GDM1 (cell line): ENCODE results near the gene ZNF891.

Experiments used
- DNase-seq: peaks from one replicate; lab custom pipeline; 2025; lab: John Stamatoyannopoulos, UW

Gene ZNF891

DNA sequence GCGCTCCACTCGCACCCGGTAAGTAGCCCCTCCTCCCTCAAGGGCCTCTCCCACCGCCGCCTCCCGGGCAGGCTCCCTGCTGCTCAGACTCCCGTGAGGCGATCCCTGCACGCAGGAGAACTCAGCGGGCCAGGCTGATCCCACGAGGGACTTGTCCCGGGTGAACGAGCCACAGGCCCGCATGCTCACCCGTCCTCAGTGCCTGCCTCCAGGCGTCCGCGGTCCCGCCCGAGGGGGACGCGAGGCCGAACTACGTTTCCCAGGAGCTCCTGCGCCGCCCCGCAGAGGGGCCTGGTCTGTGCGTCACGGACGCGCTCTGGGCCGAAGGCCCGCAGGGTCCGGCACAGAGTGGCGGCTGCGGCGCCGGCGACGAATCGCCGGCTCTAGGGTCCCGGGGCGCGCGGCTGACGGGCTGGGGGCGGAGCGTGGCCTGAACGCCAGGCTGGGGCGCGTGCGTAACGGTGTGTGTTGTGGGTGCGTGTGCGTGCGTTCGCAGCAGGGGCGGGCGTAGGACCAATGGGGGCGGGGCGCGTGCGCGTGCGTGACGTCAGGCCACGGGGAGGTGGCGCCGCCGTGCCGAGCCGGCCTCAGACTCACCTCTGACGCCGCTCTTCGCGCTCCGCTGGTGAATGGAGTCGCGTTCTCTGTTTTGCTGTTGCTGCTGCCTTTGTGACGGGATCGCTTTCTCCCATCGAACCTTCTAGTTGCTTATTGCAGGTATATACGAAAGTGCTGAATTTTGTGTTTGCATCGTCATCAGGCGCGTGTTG is at the start of gene ZNF891, which contains the start of gene ZNF10:
TSS of gene ZNF891 (minus strand) at position 237 of the 770 bp plus-strand sequence. CDS start 8,356 bp downstream, outside the sequence.
TSS of gene ZNF10 (plus strand) at position 590 of the 770 bp plus-strand sequence. CDS start 13,866 bp downstream, outside the sequence.
- DNase-seq, result peak; percentile 96

DNA sequence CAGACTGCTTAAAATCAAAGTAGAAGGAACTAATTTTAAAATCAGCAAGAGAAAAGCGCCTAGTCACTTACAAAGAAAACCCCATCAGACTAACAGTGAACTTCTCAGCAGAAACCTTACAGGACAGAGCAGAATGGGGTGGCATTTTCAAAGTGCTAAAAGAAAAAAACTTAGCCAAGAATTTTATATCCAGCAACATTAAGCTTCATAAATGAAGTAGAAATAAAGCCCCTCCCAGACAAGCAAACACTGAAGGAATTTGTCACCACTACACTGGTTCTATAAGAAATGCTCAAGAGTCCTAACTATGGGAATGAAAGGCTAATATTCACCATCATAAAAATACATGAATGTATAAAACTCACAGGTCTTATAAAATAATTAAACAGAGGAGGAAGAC is 44.8 kb upstream of the ZNF891 start:
- DNase-seq, result no peak

DNA sequence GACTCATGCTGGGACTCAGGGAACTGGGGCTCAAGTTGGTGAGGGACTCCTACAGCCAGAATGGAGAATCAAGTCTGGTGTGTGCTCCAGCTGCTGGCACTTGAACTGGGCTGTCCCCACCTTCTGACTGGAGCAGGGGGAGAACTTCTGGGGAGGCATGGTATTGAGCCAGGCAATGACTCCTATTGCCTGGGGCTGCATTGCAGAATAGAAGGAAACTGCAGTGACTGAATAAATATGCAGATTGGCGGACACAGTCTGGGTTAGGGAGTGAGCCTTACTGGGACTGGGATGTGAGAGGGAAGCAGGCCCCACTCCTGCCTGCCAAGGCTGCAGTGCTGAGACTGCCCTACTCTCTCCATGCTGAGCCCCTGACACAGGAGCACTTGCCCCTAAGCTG is 42.4 kb upstream of the ZNF891 start:
- DNase-seq, result no peak

DNA sequence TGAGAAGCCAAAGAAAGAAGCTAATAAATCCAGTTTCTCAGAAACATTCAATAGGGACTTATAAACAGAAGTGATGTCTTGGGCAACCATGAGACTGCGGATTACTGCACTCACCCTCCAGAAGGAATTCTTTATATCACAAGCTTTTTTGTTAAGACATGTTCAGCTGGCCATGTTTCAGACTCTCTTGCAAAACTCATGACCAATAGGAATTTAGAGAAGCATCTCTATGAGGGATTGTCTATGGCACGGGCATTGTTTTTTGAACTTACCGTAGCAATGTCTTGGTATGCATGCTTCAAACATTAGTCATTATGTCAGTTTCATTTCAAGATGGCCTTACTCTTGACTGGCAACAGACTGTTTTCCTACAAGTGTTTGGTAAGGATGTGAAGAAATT is 35.7 kb upstream of the ZNF891 start:
- DNase-seq, result no peak

DNA sequence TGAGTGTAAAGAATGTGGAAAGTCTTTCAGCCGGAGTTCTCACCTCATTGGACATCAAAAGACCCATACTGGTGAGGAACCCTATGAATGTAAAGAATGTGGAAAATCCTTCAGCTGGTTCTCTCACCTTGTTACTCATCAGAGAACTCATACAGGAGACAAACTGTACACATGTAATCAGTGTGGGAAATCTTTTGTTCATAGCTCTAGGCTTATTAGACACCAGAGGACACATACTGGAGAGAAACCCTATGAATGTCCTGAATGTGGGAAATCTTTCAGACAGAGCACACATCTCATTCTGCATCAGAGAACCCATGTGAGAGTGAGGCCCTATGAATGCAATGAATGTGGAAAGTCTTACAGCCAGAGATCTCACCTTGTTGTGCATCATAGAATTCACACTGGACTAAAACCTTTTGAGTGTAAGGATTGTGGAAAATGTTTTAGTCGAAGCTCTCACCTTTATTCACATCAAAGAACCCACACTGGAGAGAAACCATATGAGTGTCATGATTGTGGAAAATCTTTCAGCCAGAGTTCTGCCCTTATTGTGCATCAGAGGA is 26.1 kb upstream of the ZNF891 start:
- DNase-seq, result no peak

DNA sequence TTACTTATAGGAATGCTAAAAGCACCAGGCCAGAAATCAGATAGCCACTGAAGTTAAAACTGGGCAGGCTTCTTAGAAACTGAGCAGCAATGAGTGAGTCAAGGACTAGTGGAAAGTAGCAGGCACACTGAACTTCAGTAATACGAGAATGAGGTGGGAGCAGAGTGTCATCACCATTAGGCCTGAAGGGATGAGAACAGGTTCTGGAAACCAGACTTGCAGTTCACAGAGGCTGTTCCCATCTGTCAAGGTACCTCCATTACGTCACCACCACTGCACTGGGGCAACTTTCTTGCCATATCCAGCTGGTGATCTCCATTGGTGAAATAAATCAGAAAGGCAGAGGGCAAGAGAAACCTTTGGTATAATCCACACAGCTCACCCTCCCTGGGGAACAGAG is 15.9 kb upstream of the ZNF891 start:
- DNase-seq, result no peak

DNA sequence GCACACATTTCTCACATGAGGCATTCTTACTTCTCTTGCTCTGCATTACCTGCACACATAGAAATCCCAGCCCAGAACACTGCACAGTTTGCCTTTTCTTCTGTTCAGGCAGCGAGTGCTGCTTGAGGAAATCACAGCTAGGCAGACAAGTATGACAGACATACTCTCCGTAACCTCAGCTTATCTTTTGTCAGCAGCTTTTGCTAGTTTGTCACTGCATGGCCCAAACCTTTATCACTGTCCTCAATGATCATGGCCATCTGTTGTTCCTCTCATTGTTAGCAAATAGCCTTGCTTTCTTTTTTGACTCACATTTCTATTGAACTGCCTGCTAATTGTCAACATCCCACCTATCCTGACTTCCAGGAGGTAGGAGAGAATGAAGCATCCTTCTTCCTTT is 5.7 kb upstream of the ZNF891 start:
- no peak for DNase-seq

DNA sequence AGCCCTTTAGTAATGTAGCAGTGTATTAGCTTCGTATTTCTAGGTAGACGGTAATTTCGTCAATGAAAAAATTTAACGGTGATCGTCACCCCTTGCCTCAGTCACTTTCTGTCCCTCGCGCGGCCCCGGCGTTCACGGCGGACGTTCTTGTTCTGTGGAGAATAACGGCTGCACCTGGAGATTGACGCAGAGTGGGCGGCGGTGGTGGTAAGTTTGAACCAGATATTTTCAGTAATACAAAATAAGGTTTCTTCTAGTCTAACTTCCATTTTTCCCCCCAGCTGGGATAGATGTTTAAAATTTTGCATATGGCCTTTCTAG is 694 bp upstream of the ZNF891 start:
- no peak for DNase-seq

DNA sequence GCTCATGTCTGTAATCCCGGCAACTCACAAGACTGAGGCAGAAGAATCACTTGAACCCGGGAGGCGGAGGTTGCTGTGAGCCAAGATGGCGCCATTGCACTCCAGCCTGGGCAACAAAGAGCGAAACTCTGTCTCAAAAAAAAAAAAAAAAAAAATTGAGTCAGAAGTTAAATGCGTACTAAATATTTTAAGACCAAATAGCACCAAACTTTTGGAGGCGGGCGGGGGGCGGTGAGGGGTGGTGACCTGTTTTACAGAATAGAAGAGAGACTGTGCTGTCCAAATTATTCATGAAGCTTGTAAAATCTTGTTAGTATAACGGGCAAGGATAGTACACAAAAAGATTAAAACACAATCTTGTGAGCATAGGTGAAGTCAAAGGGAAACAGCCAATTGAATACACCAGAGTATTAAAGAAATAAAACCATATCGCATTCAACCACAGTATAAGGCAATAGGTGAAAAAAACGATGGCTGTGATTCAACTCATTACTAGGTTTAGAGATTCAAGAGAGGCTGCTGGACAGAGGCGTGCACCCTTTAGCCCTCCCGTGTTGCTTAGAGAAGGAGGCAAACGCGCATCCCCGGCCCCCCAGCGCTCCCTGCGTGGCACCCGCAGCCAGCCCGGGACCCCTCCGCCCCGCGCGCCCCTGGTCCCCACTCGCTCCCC is 571 bp downstream of the ZNF891 start:
- no peak for DNase-seq

DNA sequence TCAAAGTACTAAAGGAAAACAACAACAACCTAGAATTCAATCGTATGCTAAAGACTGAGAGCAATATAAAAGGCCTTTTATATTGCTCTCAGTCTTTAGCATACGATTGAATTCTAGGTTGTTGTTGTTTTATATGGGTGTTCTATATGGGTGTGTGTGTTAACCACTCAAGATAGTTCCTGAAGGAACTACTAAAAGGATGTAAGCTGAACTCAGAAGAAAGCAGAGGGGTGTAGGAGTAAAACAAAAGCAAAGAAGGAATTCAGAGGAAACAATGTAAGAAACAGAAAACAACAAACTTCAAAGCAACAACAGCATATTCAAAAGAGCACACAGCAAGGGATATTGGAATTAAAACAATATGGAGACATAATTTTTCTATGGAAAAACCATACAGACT is 5.4 kb downstream of the ZNF891 start:
- DNase-seq, result no peak

DNA sequence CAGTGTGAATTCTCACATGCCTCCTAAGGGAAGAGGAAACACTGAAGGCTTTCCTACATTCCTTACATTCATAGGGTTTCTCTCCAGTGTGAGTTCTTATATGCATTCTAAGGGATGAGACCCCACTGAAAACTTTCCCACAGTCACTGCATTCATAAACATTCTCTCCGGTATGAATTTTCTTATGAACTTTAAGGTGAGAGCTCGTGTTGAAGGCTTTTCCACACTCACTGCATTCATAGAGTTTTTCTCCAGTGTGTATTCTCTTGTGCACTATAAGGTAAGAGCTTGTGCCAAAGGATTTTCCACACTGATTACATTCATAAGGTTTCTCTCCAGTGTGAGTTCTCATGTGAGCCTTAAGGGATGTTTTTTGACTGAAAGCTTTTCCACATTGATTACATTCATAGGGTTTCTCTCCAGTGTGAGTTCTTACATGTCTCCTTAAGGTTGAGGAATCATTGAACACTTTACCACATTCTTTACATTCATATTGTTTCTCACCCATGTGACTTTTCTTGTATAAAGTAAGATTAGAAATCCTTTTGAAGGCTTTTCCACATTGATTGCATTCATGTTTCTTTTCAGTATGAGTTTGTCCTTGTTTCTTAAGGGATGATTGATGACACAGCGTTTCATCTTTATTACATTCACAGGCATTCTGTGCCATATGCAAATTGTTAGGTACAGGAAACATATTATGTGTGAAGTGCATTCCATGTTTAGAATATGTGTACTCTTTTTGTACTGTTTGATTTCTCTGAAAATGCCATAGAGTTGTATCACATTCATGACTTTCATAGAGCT is 9.5 kb downstream of the ZNF891 start:
- no peak for DNase-seq

DNA sequence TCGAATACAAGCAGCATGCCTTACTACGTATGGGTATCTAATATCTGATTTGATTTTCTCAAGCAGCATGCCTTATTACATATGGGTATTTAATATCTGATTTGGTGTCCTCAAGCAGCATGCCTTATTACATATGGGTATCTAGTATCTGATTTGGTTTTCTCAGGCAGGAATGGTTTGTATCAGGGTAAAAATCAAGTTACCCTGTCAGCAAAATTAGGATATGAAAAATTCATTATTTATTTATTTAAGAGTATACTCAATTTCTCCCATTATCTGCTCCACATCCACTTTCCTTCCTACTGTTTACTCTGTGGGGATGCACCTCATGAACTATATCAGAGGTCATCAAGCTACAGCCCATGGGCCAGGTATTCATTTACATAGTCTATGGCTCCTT is 21.9 kb downstream of the ZNF891 start:
- DNase-seq, result no peak

DNA sequence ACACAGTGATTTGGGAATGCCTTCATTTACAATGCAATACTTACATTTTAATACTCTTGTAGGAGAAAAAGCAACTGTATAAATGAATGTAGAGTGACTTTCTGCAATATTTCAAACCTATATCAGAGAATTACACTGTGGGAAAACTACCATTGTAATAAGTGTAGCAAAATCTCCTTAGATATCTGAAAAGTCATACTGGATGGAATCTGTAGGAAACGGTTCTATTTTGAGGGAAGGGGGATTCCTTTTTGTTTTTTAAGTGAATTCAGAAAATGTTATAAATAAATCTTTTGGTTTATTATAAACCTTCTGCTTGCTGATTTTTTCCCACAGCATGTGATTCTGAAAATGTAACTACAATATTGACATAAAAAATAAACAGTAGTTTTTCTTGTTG is 23.0 kb downstream of the ZNF891 start:
- DNase-seq, result no peak

DNA sequence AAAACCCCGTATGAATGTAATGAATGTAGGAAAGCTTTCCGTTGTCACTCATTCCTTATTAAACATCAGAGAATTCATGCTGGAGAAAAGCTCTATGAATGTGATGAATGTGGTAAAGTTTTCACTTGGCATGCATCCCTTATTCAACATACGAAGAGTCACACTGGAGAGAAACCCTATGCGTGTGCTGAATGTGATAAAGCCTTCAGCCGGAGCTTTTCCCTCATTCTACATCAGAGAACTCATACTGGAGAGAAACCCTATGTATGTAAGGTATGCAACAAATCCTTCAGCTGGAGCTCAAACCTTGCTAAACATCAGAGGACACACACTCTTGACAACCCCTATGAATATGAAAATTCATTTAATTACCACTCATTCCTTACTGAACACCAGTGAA is 23.8 kb downstream of the ZNF891 start:
- DNase-seq, result no peak

DNA sequence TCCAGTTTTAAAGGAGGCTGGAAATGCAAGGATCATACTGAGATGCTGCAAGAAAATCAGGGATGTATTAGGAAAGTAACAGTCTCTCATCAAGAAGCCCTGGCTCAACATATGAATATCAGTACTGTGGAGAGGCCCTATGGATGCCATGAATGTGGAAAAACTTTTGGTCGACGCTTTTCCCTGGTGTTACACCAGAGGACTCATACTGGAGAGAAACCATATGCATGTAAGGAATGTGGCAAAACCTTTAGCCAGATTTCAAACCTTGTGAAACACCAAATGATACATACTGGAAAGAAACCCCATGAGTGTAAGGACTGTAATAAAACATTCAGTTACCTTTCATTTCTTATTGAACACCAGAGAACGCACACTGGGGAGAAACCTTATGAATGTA is 24.5 kb downstream of the ZNF891 start:
- DNase-seq, result no peak

DNA sequence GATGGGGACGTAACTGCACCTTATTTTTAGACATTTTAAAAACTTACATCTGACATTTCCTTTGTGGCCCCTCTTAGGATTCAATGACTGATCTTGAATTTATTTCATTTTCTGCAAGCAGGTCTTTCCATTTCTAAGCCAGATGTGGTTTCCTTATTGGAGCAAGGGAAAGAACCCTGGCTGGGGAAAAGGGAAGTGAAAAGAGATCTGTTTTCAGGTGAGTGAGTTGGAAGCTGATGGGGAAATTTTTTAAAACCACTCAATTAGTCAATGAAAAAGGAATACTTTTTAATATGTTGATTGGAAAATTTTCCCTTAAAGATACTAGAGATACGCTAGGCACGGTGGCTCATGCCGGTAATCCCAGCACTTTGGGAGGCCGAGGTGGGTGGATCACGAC is 46.7 kb downstream of the ZNF891 start:
- no peak for DNase-seq

DNA sequence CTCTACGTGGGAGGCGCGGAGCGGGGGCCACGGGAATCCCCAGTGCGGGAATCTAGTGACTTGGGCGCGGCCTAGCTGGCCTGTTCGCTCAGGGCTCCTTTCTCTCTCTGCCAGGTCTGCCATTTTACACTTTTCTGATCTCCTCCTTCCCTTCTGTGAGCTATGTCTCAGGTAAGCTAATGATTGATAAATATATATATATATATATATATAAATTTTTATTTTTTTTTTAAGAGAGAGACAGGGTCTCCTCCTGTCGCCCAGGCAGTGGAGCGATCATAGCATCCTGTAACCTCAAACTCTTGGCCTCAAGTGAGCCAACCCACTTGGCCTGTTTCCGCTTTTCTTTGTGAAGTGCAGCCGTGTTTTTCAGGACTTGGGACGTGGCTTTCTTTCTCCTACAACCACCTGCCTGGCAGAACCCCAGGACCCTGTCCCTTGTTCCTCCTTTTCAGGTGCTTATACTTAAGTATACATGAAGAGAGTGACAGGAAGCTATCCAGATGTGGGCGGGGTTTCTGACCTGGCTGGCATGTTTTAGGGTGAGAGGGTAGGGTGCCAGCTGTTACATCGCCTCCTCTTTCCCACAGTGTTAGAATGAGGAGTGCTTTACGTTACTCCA is 48.8 kb downstream of the ZNF891 start:
- DNase-seq, result no peak

DNA sequence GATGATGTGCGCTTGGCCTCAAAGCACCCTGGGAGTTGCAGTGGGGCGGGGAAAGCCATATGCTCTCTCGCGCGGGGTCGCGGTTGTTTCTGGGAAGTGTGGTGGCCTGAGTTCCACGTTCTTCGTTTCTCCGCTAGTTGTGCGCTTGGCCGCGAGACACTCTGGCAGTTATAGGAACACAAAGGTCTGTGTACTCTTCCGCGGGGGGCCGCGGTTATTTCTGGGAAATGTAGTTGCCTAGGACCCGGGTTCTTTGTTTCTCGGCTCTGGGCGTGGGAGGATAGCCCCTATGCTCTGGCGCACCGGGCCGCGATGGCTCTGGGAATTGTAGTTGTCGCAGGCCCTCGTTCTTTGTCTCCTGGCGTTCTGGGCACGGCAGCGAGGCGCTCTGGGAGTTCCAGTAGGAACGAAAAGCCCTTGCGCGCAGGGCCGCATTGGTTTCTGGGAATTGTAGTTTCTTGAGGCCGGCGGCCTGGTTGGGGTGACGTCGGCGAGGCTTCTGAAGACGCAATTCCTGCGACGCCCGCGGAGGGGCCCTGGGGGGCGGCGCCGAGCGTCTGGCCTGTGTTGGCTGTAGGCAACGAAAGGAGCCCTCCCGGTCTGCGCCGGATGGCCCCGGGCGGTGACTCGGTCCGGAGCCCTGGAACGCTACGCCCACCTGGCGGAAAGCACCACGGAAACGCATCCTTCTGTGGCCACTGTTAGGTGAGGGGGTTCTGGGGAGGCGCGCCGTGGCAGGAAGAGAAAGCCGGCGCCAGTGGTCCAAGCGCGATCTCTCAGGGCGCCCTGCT is 49.5 kb downstream of the ZNF891 start, which contains the start of gene ZNF140:
TSS of gene ZNF140 (plus strand) at position 556 of the 791 bp plus-strand sequence. CDS start 398 bp downstream, outside the sequence.
- DNase-seq, result peak; percentile 93

DNA sequence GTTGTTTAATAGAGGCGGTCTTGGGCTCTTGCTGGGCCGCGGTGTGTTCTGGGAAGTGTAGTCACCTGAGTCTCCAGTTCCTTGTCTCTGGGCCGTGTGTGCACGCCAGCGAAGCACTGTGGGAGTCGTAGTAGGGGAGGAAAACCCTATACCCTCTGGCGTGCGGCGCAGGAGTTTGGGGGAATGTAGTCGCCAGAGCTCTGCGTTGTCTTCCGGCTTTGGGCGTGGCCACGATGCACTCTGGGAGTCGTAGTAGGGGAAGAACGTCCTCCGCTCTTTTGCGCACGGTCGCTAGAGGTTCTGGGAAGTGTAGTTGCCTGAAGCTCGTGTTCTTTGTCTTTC is 50.1 kb downstream of the ZNF891 start:
- DNase-seq, result peak; percentile 98

DNA sequence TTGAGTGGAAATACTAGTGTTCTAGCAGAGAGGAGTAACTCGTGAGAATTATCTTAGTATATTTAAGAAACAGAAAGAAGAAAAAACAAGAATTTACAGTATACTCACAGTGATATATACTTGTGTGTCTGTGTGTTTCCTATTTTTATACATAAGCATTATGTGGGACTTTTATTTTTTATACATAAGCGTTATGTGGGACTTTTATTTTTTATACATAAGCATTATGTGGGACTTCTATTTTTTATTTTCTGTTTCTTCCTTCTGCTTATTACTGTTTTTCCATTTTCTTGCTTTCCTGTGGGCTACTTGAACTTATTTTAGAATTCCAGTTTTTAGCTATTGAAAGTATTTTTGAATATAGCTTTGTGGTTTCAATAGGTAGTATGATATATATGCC is 56.2 kb downstream of the ZNF891 start:
- DNase-seq, result no peak

DNA sequence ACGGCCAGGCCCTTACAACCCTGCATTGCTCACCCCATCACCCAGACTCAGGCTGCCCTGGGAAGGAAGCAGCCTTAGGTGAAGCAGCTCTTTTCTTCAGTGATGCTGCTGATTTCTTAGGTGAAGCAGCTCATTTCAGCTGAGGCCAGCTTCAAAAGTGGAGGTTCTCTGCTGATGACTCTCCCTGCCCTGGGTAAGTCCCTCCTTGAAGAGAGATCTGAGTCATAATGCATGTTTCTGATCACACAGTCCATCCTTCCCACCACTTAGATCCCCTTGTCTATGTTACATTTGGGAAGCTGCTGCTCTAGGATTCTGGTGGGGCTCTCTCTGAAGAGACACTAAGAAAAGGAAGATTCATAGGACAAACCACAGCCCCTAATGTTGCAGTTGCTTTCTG is 66.5 kb downstream of the ZNF891 start:
- DNase-seq, result no peak
